H1 (cell line): ENCODE results near the gene ZNF24. TPM values are rescaled to one million over a fixed set of nuclear protein-coding genes. Genes with fewer than 3 reads are reported as not detected.
A peak's percentile ranks its signal among the peaks of the same experiment; 100 is the strongest.

Source experiments
- CTCF ChIA-PET: fragments of 300-600 bp; sonication (Branson Sonifier 250); formaldehyde crosslinking; loops from one replicate; lab custom pipeline; 2021; ENCODE audit not compliant: partially characterized antibody; lab: Charles Lee
- POLR2A ChIA-PET: fragments of 300-600 bp; sonication (Branson Sonifier 250); formaldehyde crosslinking; loops from one replicate; lab custom pipeline; 2021; ENCODE audit warnings: inconsistent platforms; ENCODE audit not compliant: partially characterized antibody; lab: Charles Lee
- DNase-seq, 2 experiments: peaks; one replicate each; pipeline versions ENCODE4 v3.0.0 to v3.0.0-alpha.2; 2010 to 2022; ENCODE audit warnings: low spot score in 2 of 2, low read depth in 1 of 2, mixed read lengths in 1 of 2
- FAIRE-seq: peaks from 2 replicates; lab custom pipeline; 2011; peaks lifted over from hg19 to GRCh38; lab: Jason Lieb, UNC
- H2AFZ ChIP-seq: 2 replicates; pipeline ENCODE4 v1.8.1; 2012; ENCODE audit warnings: low read length, inconsistent platforms
- H2AK5ac ChIP-seq: 2 replicates; pipeline ENCODE4 v1.6.1; 2013; ENCODE audit warnings: low read depth, low read length
- H2BK120ac ChIP-seq: replicated peaks from 2 replicates; pipeline ENCODE3; 2013; ENCODE audit warnings: low read depth, low read length, inconsistent platforms
- H2BK12ac ChIP-seq: 2 replicates; pipeline ENCODE4 v1.6.1; 2013; ENCODE audit warnings: low read depth, low read length
- H2BK15ac ChIP-seq: 2 replicates; pipeline ENCODE4 v1.6.1; 2013; ENCODE audit warnings: low read length
- H2BK20ac ChIP-seq: 2 replicates; pipeline ENCODE4 v1.6.1; 2013; ENCODE audit warnings: low read length
- H2BK5ac ChIP-seq: 2 replicates; pipeline ENCODE4 v1.6.1; 2013; ENCODE audit warnings: low read depth, low read length
- H3K14ac ChIP-seq: 2 replicates; pipeline ENCODE4 v1.6.1; 2013; ENCODE audit warnings: inconsistent platforms; ENCODE audit not compliant: insufficient read length
- H3K18ac ChIP-seq: 2 replicates; pipeline ENCODE4 v1.6.1; 2013; ENCODE audit warnings: low read length; ENCODE audit errors: extremely low read depth
- H3K23ac ChIP-seq: 2 replicates; pipeline ENCODE4 v1.6.1; 2013; ENCODE audit warnings: inconsistent platforms; ENCODE audit not compliant: insufficient read length
- H3K23me2 ChIP-seq: 2 replicates; pipeline ENCODE4 v1.6.1; 2013; ENCODE audit warnings: low read depth, low read length
- H3K27ac ChIP-seq: 2 replicates; pipeline ENCODE4 v1.6.1; 2011; ENCODE audit warnings: low read depth, low read length, inconsistent platforms
- H3K27me3 ChIP-seq, 4 experiments: replicated peaks in 1 of 4; 1 replicate in 1 of 4; 2 replicates in 3 of 4; pipeline versions ENCODE4 v1.6.1 to v1.8.1; 2011 to 2013; ENCODE audit warnings: low read length in 3 of 4, mild to moderate bottlenecking in 3 of 4, inconsistent platforms in 2 of 4, mixed read lengths in 2 of 4, moderate library complexity in 1 of 4; ENCODE audit not compliant: control insufficient read depth in 3 of 4, insufficient read depth in 3 of 4; ENCODE audit errors: extremely low read depth in 1 of 4
- H3K36me3 ChIP-seq, 4 experiments: 2 replicates each; pipeline versions ENCODE4 v1.6.1 to v1.8.1; 2011 to 2013; ENCODE audit warnings: mild to moderate bottlenecking in 4 of 4, low read length in 3 of 4, moderate library complexity in 2 of 4, control low read depth in 1 of 4, inconsistent platforms in 1 of 4; ENCODE audit not compliant: insufficient read depth in 4 of 4, control insufficient read depth in 2 of 4
- H3K4ac ChIP-seq: replicated peaks from 2 replicates; pipeline ENCODE3; 2013; ENCODE audit warnings: low read length, low read depth, mixed read lengths, inconsistent platforms; ENCODE audit not compliant: insufficient read length
- H3K4me1 ChIP-seq, 4 experiments: replicated peaks in 1 of 4; 1 replicate in 1 of 4; 2 replicates in 3 of 4; pipeline versions ENCODE4 v1.6.1 to v1.8.1; 2011 to 2013; ENCODE audit warnings: low read length in 3 of 4, inconsistent platforms in 2 of 4, mixed read lengths in 1 of 4; ENCODE audit not compliant: insufficient read depth in 4 of 4, control insufficient read depth in 3 of 4
- H3K4me2 ChIP-seq, 2 experiments: 2 replicates each; pipeline versions ENCODE4 v1.6.1 to v1.8.1; 2011 to 2013; ENCODE audit warnings: low read depth in 2 of 2, low read length in 2 of 2, control low read depth in 1 of 2, inconsistent platforms in 1 of 2, mild to moderate bottlenecking in 1 of 2; ENCODE audit not compliant: insufficient read depth in 1 of 2
- H3K4me3 ChIP-seq, 4 experiments: fragments of 200-600, 300-600 bp in 1 of 4; sonication (generic), shearing (Covaris generic), sonication (Bioruptor Twin) in 1 of 4; 2 replicates each; pipeline versions ENCODE4 v1.5.1 to v1.8.1; 2011 to 2016; ENCODE audit warnings: low read length in 4 of 4, low read depth in 3 of 4, control low read depth in 2 of 4, inconsistent platforms in 2 of 4, mild to moderate bottlenecking in 2 of 4, mixed read lengths in 1 of 4, moderate library complexity in 1 of 4; ENCODE audit not compliant: insufficient read depth in 2 of 4; ENCODE audit errors: extremely low read depth in 1 of 4
- H3K56ac ChIP-seq: replicated peaks from 2 replicates; pipeline ENCODE3; 2013; ENCODE audit warnings: low read depth, mild to moderate bottlenecking, mixed read lengths, low read length, inconsistent platforms; ENCODE audit not compliant: insufficient read length
- H3K79me1 ChIP-seq: 2 replicates; pipeline ENCODE4 v1.6.1; 2013; ENCODE audit warnings: low read depth, low read length, control low read depth
- H3K79me2 ChIP-seq, 2 experiments: 2 replicates each; pipeline versions ENCODE4 v1.6.1 to v1.8.1; 2012 to 2013; ENCODE audit warnings: low read length in 2 of 2, mild to moderate bottlenecking in 2 of 2, inconsistent platforms in 1 of 2; ENCODE audit not compliant: insufficient read depth in 2 of 2, control insufficient read depth in 1 of 2
- H3K9ac ChIP-seq, 4 experiments: replicated peaks in 1 of 4; 1 replicate in 1 of 4; 2 replicates in 3 of 4; pipeline versions ENCODE4 v1.6.1 to v1.8.1; 2011 to 2013; ENCODE audit warnings: low read depth in 3 of 4, low read length in 3 of 4, control low read depth in 2 of 4, mild to moderate bottlenecking in 2 of 4, moderate library complexity in 2 of 4, inconsistent platforms in 1 of 4; ENCODE audit errors: extremely low read depth in 1 of 4
- H3K9me3 ChIP-seq, 2 experiments: 2 replicates each; pipeline versions ENCODE4 v1.6.1 to v1.8.1; 2012 to 2013; ENCODE audit warnings: mild to moderate bottlenecking in 2 of 2, moderate library complexity in 2 of 2, control low read depth in 1 of 2, inconsistent platforms in 1 of 2, low read depth in 1 of 2, low read length in 1 of 2, mixed read lengths in 1 of 2; ENCODE audit not compliant: insufficient read depth in 2 of 2
- H4K20me1 ChIP-seq, 2 experiments: replicated peaks in 1 of 2; 2 replicates each; pipeline versions ENCODE3 to v1.8.1; 2011 to 2013; ENCODE audit warnings: inconsistent platforms in 2 of 2, low read length in 2 of 2, mild to moderate bottlenecking in 1 of 2; ENCODE audit not compliant: insufficient read depth in 2 of 2, control insufficient read depth in 1 of 2
- H4K5ac ChIP-seq: 2 replicates; pipeline ENCODE4 v1.6.1; 2013; ENCODE audit warnings: low read length, low read depth, mixed read lengths, inconsistent platforms; ENCODE audit not compliant: insufficient read length
- H4K8ac ChIP-seq: 2 replicates; pipeline ENCODE4 v1.8.0; 2013; ENCODE audit warnings: mild to moderate bottlenecking, moderate library complexity, low read length, inconsistent platforms; ENCODE audit not compliant: insufficient read depth; ENCODE audit errors: extremely low read depth
- H4K91ac ChIP-seq: replicated peaks from 2 replicates; pipeline ENCODE3; 2013; ENCODE audit warnings: low read length, mixed read lengths, inconsistent platforms; ENCODE audit not compliant: insufficient read length
- JUND ChIP-seq: IDR thresholded peaks from 2 replicates; pipeline ENCODE4 v1.6.1; 2011; ENCODE audit warnings: mild to moderate bottlenecking, improper control_type of control experiment, low read length
- KDM1A ChIP-seq: fragments of 200-600, 300-600 bp; sonication (generic); IDR thresholded peaks from 2 replicates; pipeline ENCODE4 v1.7.1; 2016; ENCODE audit warnings: mild to moderate bottlenecking, low read length, borderline replicate concordance
- WGBS, 2 experiments: shearing (Covaris generic) in 1 of 2; methylation state at CpG; one replicate each; pipeline versions ENCODE4 v1.1.6 to v1.1.7; 2013 to 2015; ENCODE audit warnings: low lambda C conversion rate in 2 of 2, mixed read lengths in 2 of 2, inconsistent platforms in 1 of 2, low coverage in 1 of 2, missing lambda C conversion rate in 1 of 2; ENCODE audit not compliant: insufficient replicate concordance in 2 of 2, insufficient coverage in 1 of 2, insufficient read length in 1 of 2; ENCODE audit errors: extremely low coverage in 1 of 2, missing lambda C conversion rate in 1 of 2; 5-methylcytosine and 5-hydroxymethylcytosine counted together
- polyA plus RNA-seq, 7 experiments: library from polyadenylated mRNA; depleted of rRNA in 3 of 7; stranded (reverse) in 5 of 7; unstranded in 2 of 7; fragments of >200 nt in 5 of 7; fragments of 200-250 nt in 2 of 7; gene quantifications; 1 replicate in 5 of 7; 2 replicates in 1 of 7; 4 replicates in 1 of 7; pipeline versions ENCODE4 v1.2.1 to v1.2.3, GENCODE V29; 2011 to 2013; ENCODE audit warnings: missing spikeins in 2 of 7, mixed read lengths in 2 of 7
- total RNA-seq: library from RNA; stranded (reverse); fragmentation: NEBNext Ultra II Directional; extraction: Animal tissue kit (Norgen Biotek cat#: 25700); gene quantifications from 2 replicates; pipeline ENCODE4 v1.2.1, GENCODE V29; 2021
- TF ChIP-seq, protein P1 (sequence below): IDR thresholded peaks from 2 replicates; pipeline ENCODE4 v1.6.1; 2012; ENCODE audit warnings: low read length, inconsistent platforms

Gene ZNF24
- total and polyA plus RNA-seq, 2 of the 8 experiments (the other 6 are each of a cell fraction or from before 2014, with no cell fraction given) = 12.5 to 56.9 TPM

DNA sequence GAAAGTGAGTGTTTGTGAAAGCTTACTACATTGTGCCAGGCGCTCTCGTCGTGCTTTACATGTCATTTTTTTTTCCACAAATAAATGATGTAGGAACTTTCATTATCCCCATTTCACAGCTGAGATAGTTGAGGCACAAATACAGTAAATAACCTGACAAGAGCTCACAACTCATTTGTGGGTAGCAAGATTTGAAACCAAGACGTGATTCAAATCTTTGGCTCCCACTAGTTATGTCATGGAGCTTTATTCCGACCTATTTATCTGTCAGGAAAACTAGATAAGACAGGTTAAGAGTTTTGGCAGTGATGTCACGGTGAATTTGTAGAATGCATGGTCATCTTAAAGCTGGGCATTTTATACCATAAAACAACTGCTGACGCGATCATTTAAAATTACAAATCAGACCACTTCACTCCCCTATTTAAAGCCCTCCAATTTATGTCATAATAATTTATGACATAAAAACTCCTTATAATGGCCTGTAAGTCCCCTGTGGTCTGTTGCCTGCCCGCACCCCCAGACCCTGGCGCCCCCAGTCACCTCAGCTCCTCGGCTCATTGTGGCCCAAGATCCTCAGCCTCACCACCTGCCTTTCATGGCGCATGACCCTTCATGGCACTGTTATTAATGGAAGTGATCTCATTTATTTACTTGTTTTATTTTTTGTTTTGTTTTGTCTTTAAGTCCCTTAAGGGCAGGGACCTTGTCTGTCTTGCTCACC, 678 bp upstream of the ZNF24 start:
- 76% methylated on average over 12 of the region's 12 CpGs; no CpG with 5 or more reads in 1 of the 2 experiments for WGBS, 2 experiments
- H3K56ac ChIP-seq = no peak overlapping the region
- CTCF ChIA-PET = interaction anchor here (0.9 to 3.5 kb wide), 4 partner anchors 10 to 56 kb away, joined by 3 to 18 read pairs (median 4); no protein-coding TSS in a partner anchor
- no peaks in the 10 kb centered on the region for H3K9me3 ChIP-seq
- no peak overlapping the region for H3K14ac ChIP-seq
- no peak overlapping the region for H4K8ac ChIP-seq
- no peak overlapping the region for H2BK20ac ChIP-seq
- H3K36me3 ChIP-seq = peaks cover 5 to 10% (median 7%) of the 10 kb centered on the region in 4 experiments
- 0 out of 2 replicates have a peak, but pooled peaks cover 5% of the 10 kb centered on the region for H3K79me1 ChIP-seq
- H3K27me3 ChIP-seq = no peaks in the 10 kb centered on the region
- peaks cover 6 to 18% of the 10 kb centered on the region in 2 experiments for H4K20me1 ChIP-seq
- peak overlapping the region; percentile 89; the same call in 1 of the 2 replicates for H2AFZ ChIP-seq
- no peak overlapping the region for H3K4ac ChIP-seq
- 0 out of 2 replicates have a peak overlapping the region, but pooled peaks have one; percentile 92 for H2BK5ac ChIP-seq
- H3K23me2 ChIP-seq = 0 out of 2 replicates have a peak, but pooled peaks cover 7% of the 10 kb centered on the region
- no peak overlapping the region for H2AK5ac ChIP-seq
- peak overlapping the region; percentile 91 to 97 (median 92) for H3K4me3 ChIP-seq
- H3K4me2 ChIP-seq = peak overlapping the region; percentile 74 to 76
- peak overlapping the region; percentile 32; the same call in 1 of the 2 replicates for H2BK12ac ChIP-seq
- H3K23ac ChIP-seq = no peak overlapping the region
- H3K27ac ChIP-seq = peak overlapping the region; percentile 98; the same call in 1 of the 2 replicates
- H3K79me2 ChIP-seq = peaks cover 23 to 39% of the 10 kb centered on the region in 2 experiments
- H3K18ac ChIP-seq = 0 out of 2 replicates have a peak overlapping the region, but pooled peaks have one; percentile 76
- peaks cover 0 to 5% (median 1%) of the 10 kb centered on the region in 4 experiments; a peak in 3 of 7 replicates for H3K4me1 ChIP-seq
- H4K5ac ChIP-seq = peak overlapping the region; percentile 20
- no peak overlapping the region for H2BK15ac ChIP-seq
- peak overlapping the region; percentile 73 to 97 (median 95); a peak in 6 of 7 replicates for H3K9ac ChIP-seq
- DNase-seq = no peak
- TF ChIP-seq, protein P1, sequence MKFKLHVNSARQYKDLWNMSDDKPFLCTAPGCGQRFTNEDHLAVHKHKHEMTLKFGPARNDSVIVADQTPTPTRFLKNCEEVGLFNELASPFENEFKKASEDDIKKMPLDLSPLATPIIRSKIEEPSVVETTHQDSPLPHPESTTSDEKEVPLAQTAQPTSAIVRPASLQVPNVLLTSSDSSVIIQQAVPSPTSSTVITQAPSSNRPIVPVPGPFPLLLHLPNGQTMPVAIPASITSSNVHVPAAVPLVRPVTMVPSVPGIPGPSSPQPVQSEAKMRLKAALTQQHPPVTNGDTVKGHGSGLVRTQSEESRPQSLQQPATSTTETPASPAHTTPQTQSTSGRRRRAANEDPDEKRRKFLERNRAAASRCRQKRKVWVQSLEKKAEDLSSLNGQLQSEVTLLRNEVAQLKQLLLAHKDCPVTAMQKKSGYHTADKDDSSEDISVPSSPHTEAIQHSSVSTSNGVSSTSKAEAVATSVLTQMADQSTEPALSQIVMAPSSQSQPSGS = peak; percentile 28; the same call in 1 of the 2 replicates
- no peak for TF ChIP-seq JUND
- TF ChIP-seq KDM1A = peak; percentile 79; the same call in 1 of the 2 replicates
- POLR2A ChIA-PET = interaction anchor here (0.9 to 2.7 kb wide), 12 partner anchors 10 to 319 kb away, joined by 3 to 20 read pairs (median 4); partner anchors contain the start of genes ZNF397 and ZSCAN30
- no peak overlapping the region for H4K91ac ChIP-seq
- FAIRE-seq = no peak
- H2BK120ac ChIP-seq = no peak overlapping the region
